Stomach (tissue), 4 donors: ENCODE results near the gene RHOH.

Source experiments
- POLR2A ChIP-seq, 4 donors: fragments of 450-650 bp; IDR thresholded peaks; one replicate each; pipeline ENCODE4 v1.6.1; 2016; ENCODE audit warnings: antibody characterized with exemption in 4 of 4, control low read depth in 2 of 4, mild to moderate bottlenecking in 1 of 4, moderate library complexity in 1 of 4
- TF ChIP-seq, protein P1 (sequence below), 7 experiments: fragments of 450-650 bp in 4 of 7; fragments of 200-600 bp in 3 of 7; sonication (generic) in 3 of 7; IDR thresholded peaks; one replicate each; pipeline ENCODE4 v1.5.1; 2016 to 2019; ENCODE audit warnings: antibody characterized with exemption in 7 of 7, control low read depth in 2 of 7, mild to moderate bottlenecking in 1 of 7

DNA sequence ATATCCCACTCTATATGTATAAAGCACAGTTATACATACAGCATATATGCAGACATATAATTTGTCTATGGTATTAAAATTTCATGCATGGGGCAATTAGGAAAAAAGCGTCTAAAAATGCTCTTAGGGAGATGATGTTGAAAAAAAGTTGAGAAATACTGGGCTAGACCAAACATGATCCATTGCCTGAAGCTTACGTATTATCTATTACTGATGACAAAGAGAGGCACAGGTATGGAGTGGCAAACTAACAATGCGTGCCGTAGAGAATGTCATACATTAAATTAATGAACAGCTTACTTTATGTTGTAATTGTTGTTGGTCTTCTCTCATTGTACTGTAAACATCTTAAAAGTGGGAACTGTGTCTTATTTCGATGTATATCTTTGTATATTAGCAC, 13.9 kb downstream of the RHOH start:
- no peak for TF ChIP-seq POLR2A (IDR thresholded peaks at IDR 0.05)
- TF ChIP-seq, protein P1, sequence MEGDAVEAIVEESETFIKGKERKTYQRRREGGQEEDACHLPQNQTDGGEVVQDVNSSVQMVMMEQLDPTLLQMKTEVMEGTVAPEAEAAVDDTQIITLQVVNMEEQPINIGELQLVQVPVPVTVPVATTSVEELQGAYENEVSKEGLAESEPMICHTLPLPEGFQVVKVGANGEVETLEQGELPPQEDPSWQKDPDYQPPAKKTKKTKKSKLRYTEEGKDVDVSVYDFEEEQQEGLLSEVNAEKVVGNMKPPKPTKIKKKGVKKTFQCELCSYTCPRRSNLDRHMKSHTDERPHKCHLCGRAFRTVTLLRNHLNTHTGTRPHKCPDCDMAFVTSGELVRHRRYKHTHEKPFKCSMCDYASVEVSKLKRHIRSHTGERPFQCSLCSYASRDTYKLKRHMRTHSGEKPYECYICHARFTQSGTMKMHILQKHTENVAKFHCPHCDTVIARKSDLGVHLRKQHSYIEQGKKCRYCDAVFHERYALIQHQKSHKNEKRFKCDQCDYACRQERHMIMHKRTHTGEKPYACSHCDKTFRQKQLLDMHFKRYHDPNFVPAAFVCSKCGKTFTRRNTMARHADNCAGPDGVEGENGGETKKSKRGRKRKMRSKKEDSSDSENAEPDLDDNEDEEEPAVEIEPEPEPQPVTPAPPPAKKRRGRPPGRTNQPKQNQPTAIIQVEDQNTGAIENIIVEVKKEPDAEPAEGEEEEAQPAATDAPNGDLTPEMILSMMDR (IDR thresholded peaks at IDR 0.05): no peak
